Right lobe of liver (tissue), 6 donors: ENCODE measurements around the gene PLEKHG2. TPM values are rescaled to one million over a fixed set of nuclear protein-coding genes. Genes with fewer than 3 reads are reported as not detected.
"Not testable (repeated sequence)": the region's sequence is repeated elsewhere in the genome, so short reads cannot be mapped to it uniquely, and the experiment has no call there.

ENCODE experiments used
- ATAC-seq, 4 donors: fragments of 200-7000 bp; cut with Tn5 transposase; one replicate each; pipeline ENCODE4 v1.9.1; 2020; ENCODE audit warnings: mild to moderate bottlenecking in 4 of 4, moderate library complexity in 4 of 4
- DNase-seq, 3 donors: peaks; one replicate each; pipeline ENCODE4 v3.0.0-alpha.2; 2020
- H3K27ac ChIP-seq, 3 donors: fragments of 200-600 bp; one replicate each; pipeline ENCODE4 v1.8.0; 2022
- H3K27me3 ChIP-seq, 2 donors: fragments of 200-600 bp; one replicate each; pipeline ENCODE4 v1.8.0; 2022
- H3K36me3 ChIP-seq, 4 donors: fragments of 200-600 bp; sonication (generic) in 1 of 4; one replicate each; pipeline versions ENCODE4 v1.5.1 to v1.8.0; 2017 to 2022; ENCODE audit warnings: control low read depth in 1 of 4
- H3K4me1 ChIP-seq, 4 donors: fragments of 200-600 bp; sonication (generic) in 1 of 4; one replicate each; pipeline versions ENCODE4 v1.5.1 to v1.8.0; 2017 to 2022; ENCODE audit warnings: control low read depth in 1 of 4
- H3K4me3 ChIP-seq, 3 donors: fragments of 200-600 bp; one replicate each; pipeline ENCODE4 v1.8.0; 2022
- H3K9me3 ChIP-seq, 4 donors: fragments of 200-600 bp; sonication (generic) in 1 of 4; one replicate each; pipeline versions ENCODE4 v1.5.1 to v1.8.0; 2017 to 2022; ENCODE audit warnings: control low read depth in 1 of 4
- POLR2A ChIP-seq: fragments of 450-650 bp; IDR thresholded peaks from one replicate; pipeline ENCODE4 v1.6.1; 2017; ENCODE audit warnings: antibody characterized with exemption, mild to moderate bottlenecking
- WGBS: methylation state at CpG from one replicate; pipeline ENCODE4 v1.1.6; 2018; ENCODE audit warnings: low coverage, low lambda C conversion rate; ENCODE audit not compliant: insufficient coverage; ENCODE audit errors: missing lambda C conversion rate; 5-methylcytosine and 5-hydroxymethylcytosine counted together
- intact Hi-C, 2 donors: fragments of 100-400 bp; cut with DNase I; formaldehyde crosslinking; loops; one replicate each; pipeline versions ENCODE4 v1.11.2 to v1.14.1; 2022
- total RNA-seq, 6 experiments: library from RNA; depleted of rRNA in 2 of 6; stranded (reverse); fragments of >200 nt in 2 of 6; fragmentation: NEBNext Ultra II Directional in 3 of 6; extraction: Animal tissue kit (Norgen Biotek cat#: 25700) in 3 of 6; gene quantifications; one replicate each; pipeline versions ENCODE4 v1.1.0 to v1.2.4, GENCODE V29; 2016 to 2023
- TF ChIP-seq, protein P1 (sequence below), 4 donors: fragments of 200-600 bp in 3 of 4; fragments of 450-650 bp in 1 of 4; IDR thresholded peaks; one replicate each; pipeline versions ENCODE4 v1.5.1 to v1.8.0; 2016 to 2022; ENCODE audit warnings: antibody characterized with exemption in 4 of 4, mild to moderate bottlenecking in 2 of 4
- donor health status: DM: no; HTN: yes; CAD: no.
- donor health status: DM: no; HTN: no; CAD: no.
- donor health status: DM: no; HTN: no; CAD: no.
- donor health status: DM: no; HTN: yes; CAD: no.
- donor health status: DM: no; HTN: yes; CAD: no.

Gene PLEKHG2
- total RNA-seq, 6 experiments from 2014 or later = 1.6 to 15.0 (median 6.3) TPM

DNA sequence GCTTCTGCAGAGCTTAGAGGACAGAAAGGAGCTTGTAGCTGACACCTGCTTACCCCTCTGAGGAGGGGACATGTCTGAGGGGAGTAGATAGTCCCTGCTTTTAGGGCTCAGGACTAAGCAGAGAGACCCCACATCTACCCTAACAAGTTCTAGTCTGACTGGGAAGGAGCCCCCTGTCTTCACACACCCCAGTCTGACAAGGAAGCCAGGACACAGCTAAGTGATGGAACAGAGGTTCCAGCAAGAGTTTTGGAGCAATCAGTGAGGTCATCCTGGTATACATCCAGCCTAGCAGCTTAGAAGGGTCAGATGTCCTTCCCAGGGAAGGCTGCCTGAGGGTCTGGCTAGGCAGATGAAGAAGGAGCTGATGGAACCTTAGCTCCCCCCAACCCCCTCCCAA lies 36.5 kb upstream of the PLEKHG2 start:
- no peak for ATAC-seq
- H3K27ac ChIP-seq = no peak overlapping the region
- no peak for DNase-seq
- TF ChIP-seq, protein P1, sequence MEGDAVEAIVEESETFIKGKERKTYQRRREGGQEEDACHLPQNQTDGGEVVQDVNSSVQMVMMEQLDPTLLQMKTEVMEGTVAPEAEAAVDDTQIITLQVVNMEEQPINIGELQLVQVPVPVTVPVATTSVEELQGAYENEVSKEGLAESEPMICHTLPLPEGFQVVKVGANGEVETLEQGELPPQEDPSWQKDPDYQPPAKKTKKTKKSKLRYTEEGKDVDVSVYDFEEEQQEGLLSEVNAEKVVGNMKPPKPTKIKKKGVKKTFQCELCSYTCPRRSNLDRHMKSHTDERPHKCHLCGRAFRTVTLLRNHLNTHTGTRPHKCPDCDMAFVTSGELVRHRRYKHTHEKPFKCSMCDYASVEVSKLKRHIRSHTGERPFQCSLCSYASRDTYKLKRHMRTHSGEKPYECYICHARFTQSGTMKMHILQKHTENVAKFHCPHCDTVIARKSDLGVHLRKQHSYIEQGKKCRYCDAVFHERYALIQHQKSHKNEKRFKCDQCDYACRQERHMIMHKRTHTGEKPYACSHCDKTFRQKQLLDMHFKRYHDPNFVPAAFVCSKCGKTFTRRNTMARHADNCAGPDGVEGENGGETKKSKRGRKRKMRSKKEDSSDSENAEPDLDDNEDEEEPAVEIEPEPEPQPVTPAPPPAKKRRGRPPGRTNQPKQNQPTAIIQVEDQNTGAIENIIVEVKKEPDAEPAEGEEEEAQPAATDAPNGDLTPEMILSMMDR (IDR thresholded peaks at IDR 0.05) = no peak
- no peak for TF ChIP-seq POLR2A
- no peaks in the 10 kb centered on the region for H3K9me3 ChIP-seq
- intact Hi-C loops = no loop called here
- H3K4me3 ChIP-seq = no peak overlapping the region
- no peaks in the 10 kb centered on the region for H3K27me3 ChIP-seq
- H3K4me1 ChIP-seq = peaks cover 0 to 77% (median 32%) of the 10 kb centered on the region in 4 donors
- peaks cover 0 to 49% (median 15%) of the 10 kb centered on the region in 4 donors for H3K36me3 ChIP-seq

DNA sequence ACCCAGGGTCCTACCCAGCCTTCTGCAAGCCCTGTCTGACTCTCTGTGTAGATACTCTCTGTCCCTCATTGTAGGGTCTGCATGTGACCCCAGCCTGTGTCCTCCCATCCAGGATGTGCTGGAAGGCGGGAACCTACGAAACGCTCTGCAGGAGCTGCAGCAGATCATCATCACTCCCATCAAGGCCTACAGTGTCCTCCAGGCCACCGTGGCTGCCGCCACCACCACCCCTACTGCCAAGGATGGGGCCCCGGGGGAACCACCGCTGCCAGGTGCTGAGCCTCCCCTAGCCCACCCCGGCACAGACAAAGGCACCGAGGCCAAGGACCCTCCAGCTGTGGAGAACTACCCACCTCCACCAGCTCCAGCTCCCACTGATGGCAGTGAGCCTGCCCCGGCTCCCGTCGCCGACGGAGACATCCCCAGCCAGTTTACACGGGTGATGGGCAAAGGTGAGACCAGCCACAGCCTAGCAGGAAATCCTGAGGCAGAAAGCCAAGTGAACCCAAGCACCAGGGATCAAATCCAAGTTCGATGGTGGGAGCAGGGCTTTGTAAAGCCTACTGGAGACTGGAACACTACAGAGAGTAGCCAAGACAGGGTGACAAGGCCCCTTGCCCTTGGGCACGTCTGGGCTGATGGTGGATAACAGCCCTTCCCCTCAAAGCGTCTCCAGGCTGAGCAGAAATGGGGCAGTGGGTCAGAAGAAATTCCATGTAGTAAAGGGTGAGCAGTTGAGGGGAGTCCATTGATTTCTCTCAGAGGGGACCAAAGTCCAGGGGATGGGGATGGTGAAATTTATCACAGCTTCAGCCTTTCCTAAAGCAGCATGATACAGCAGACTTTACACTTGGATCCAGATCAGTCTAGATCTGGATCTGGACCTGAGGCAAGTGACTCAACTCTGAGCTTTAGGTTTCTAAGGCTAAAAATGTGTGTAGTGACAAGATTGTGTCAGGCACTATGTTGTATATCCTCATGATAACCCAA lies 34.8 kb upstream of the PLEKHG2 start:
- no peaks in the 10 kb centered on the region for H3K9me3 ChIP-seq
- peaks cover 0 to 66% (median 27%) of the 10 kb centered on the region in 4 donors for H3K4me1 ChIP-seq
- TF ChIP-seq POLR2A = no peak
- TF ChIP-seq, protein P1 (IDR thresholded peaks at IDR 0.05) = no peak
- intact Hi-C loops = no loop called here
- ATAC-seq (peak; percentile 74 to 88 (median 81)), DNase-seq (peak; percentile 71 to 91 (median 85))
- peak overlapping the region; percentile 43 to 90 (median 70) for H3K27ac ChIP-seq
- no peaks in the 10 kb centered on the region for H3K27me3 ChIP-seq
- peak overlapping the region in 2 of 3 donors; percentile 33 to 35 for H3K4me3 ChIP-seq
- 3% methylated on average over 5 of the region's 18 CpGs for WGBS
- H3K36me3 ChIP-seq = peaks cover 0 to 55% (median 23%) of the 10 kb centered on the region in 4 donors

DNA sequence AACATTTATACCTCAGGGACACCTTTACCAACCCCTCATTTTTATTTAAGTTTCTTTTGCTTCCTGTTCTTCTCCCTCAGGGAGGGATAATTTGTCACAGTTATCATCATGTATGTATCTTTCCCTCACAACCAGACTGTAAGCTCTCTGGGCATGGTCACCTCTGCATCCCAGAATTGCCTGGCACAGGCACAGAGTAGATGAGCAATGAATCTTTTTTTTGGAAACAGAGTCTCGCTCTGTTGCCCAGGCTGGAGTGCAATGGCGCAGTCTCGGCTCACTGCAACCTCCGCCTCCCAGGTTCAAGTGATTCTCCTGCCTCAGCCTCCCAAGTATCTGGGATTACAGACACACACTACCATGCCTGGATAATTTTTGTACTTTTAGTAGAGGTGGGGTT lies 33.1 kb upstream of the PLEKHG2 start:
- intact Hi-C loops, H3K27me3 ChIP-seq, H3K9me3 ChIP-seq, ATAC-seq, H3K4me3 ChIP-seq, DNase-seq, H3K27ac ChIP-seq: not testable (repeated sequence)
- WGBS = 100% methylated on average over 4 of the region's 4 CpGs
- Histone ChIP-seq H3K4me1 (peaks cover 0 to 49% (median 21%) of the 10 kb centered on the region in 4 donors), H3K36me3 (peaks cover 0 to 60% (median 23%) of the 10 kb centered on the region in 4 donors)

DNA sequence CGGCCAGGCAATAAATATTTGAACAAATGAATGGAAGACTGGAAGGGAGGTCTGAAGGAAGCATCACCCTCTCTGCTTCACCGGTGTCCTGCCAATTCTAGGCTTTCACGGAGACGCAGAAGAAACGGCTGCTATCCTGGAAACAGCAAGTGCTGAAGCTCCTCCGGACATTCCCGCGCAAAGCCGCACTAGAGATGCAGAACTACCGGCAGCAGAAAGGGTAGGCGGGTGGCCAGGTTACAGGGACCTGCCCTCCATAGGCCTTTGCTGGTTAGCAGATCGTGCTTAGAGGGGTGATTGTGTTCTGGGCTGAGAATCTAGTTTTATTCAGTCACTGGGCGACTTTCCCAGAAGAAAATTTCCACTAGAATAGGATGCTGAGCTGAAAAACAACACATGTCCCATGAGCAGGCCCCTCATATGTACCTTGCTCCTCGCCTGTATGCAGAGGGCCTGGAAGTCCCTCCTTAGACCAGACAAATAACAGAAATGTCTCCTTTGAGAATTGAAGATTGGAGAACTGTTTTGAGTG lies 32.5 kb upstream of the PLEKHG2 start:
- TF ChIP-seq, protein P1 (IDR thresholded peaks at IDR 0.05) = no peak
- no peak for TF ChIP-seq POLR2A
- Histone ChIP-seq H3K27me3 (no peaks in the 10 kb centered on the region), H3K4me3 (no peak overlapping the region), H3K9me3 (no peaks in the 10 kb centered on the region), H3K36me3 (peaks cover 0 to 60% (median 23%) of the 10 kb centered on the region in 4 donors), H3K4me1 (peaks cover 0 to 43% (median 18%) of the 10 kb centered on the region in 4 donors), H3K27ac (no peak overlapping the region)
- DNase-seq (no peak), ATAC-seq (no peak)
- intact Hi-C loops = no loop called here
- 79% methylated on average over 2 of the region's 14 CpGs for WGBS
